NCI-H446 (cell line): ENCODE data around the gene ID3.
A peak's percentile ranks its signal among the peaks of the same experiment; 100 is the strongest.
"Not testable (repeated sequence)": the region's sequence is repeated elsewhere in the genome, so short reads cannot be mapped to it uniquely, and the experiment has no call there.

Experiments
- DNase-seq, 2 experiments: peaks; one replicate each; lab custom pipeline; 2025; lab: John Stamatoyannopoulos, UW

The ID3 gene

DNA sequence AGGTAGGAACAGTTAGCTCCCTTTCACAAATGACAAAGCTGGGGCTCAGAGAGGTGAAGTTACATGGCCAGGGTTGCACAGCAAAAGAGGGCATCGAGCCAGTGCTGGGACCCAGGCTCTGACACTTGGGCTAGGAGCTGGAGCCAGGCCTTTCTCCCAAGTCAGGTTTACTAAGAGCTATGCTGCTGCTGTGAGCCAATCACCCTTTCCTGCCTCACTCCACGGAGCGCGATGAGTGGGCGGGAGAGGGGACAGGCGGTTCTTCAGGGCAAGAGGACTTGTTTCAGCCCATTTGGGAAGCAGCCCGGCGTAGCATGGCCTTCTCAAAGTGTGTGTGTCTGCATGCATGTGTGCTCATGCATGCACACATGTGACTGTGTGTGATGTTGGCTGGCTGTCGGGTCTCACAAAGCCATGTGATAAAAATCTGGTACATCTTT is 10.6 kb downstream of the ID3 start:
- DNase-seq, result peak in 1 of 2 experiments; percentile 43

DNA sequence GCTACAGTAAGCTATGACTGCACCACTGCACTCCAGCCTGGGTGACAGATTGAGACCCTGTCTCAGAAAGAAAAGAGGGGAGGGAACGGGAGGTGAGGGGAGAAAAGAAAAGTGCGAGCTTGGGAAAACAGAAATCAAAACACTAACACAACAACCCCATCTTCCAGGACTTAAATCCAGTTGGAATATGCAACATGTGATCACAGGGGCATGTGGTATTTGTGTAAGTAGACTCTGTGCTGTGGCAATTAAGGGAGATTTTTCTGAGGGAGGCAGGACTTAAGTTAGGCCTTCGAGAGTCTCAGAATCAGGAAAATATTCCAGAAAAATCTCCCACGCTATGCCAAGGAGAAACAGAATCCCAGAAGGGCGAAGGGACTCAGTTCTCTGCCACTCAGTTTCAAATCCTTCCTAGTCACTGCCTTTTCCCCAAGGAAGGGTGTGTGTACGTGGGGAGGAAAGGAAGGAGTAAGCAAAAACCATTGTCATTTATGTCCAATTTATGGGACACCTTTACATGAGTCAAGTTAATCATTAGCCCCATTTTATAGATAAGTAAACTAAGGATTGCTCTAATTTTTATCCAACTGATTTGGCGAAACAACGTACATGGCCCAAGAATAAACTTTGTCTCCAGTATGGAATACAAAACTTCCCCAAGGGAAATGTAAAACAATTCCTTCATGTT is 12.3 kb downstream of the ID3 start:
- no peak for DNase-seq

DNA sequence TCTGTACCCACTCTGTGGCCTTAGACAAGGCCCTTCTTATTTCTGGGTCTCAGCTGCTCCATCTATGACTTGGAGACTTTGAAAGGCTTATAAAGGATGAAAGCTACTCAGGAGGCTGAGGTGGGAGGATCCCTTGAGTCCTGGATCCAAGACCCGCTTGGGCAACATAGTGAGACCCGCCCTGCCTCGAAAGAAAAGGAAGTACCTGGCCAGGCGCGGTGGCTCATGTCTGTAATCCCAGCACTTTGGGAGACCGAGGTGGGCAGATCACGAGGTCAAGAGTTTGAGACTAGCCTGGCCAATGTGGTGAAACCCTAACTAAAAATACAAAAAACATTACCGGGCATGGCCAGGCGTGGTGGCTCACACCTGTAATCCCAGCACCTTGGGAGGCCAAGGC is 13.4 kb downstream of the ID3 start:
- DNase-seq, result no peak

DNA sequence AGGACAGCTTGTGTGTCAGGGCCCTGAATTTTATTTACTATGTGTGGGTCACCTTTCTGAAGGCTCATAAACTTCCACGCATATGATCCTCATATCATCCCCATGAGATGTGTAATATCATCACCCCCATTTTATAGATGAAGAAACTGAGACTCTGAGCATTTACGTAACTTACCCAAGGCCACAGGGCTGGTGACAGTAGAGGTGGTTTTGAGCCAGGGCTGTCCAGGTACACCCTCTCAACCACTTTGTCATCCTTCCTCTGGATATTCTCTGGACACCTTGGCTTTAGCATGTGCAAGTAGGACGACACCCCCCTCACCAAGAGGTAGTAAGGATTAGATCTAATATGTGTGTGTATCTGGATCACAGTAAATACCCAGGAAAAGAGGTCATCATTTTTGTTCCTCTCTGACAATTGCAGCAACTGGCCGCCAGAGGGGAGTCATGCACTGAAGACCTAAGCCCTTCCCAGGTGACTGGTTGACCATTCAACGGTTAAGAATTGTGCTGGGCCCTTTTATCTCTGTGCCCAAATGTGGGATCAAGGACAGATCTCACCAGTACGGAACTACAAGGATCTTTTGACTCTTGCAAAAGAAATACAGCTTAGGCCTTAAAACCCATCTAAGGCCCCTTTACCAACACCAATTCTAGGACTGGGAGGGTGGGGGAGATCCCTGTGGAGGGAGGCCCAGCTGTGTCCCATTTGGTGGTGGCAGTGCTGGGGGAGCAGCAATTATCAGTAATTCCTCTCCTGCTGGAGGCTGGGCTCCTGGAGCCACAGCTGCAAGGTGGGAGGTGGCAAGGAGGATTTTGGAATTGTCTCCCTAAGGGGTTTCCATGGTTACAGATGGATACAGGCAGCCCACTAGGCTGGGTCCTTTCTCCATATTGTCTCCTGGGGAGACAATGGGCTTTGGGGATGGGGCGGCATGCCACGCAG is 14.6 kb downstream of the ID3 start:
- peak; percentile 80 to 89 for DNase-seq

DNA sequence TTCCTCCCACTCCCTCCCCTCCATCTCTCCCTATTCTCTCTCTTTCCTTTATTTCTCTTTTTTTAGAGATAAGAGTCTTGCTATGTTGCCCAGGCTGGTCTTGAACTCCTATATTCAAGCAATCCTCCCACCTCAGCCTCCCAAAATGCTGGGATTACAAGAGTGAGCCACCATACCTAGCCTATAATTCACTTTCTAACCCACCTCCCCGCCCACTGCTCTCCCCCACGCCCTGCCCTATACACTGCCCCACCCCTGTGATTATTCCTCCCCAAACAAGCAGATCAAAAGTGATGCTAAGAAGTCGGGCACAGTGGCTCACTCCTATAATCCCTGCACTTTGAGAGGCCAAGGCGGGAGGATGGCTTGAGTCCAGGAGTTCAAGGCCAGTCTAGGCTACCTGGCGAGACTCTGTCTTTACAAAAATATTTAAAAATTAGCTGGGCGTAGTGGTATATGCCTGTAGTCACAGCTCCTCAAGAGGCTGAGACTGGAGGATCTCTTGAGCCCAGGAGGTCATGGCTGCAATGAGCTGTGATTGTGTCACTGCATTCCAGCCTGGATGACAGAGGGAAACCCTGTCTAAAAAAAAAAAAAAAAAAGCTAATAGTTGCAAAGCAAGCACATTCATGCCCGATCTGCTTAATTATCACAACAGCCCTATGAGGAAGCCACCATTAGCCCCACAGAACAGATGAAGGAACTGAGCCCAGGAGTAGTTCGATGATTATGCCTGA is 15.4 kb downstream of the ID3 start:
- no peak for DNase-seq

- DNase-seq, result not testable (repeated sequence)
Observed at GRCh38 chr1:23542940-23543339, 16.4 kb downstream of the ID3 start.

GRCh38 chr1:23539698-23540266 is 19.5 kb downstream of the ID3 start:
- DNase-seq, result peak; percentile 89 to 97

DNA sequence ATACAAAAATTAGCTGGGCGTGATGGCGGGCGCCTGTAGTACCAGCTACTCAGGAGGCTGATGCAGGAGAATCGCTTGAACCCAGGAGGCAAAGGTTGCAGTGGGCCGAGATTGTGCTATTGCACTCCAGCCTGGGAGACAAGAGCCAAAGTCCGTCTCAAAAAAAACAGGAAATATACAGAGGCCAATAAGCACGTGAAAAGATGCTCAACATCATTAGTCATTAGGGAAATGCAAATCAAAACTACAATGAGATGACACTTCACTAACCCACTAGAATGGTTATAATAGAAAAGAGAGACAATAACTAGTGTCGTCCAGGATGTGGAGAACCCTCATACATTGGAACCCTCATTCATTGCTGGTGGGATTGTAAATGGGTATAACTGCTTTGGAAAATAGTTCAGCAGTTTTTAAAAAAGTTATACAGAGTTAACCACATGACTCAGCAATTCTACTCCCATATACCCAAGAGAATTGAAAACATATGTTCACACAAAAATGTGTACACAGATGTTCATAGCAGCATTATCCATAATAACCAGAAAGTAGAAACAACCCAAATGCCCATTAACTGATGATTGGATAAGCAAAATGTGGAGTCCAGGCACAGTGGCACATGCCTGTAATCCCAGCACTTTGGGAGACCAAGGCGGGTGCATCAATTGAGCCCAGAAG is 21.9 kb downstream of the ID3 start:
- DNase-seq, result no peak

- DNase-seq, result no peak
Observed at GRCh38 chr1:23533246-23534023, 25.9 kb downstream of the ID3 start.

GRCh38 chr1:23531562-23532094 is 27.7 kb downstream of the ID3 start:
- no peak for DNase-seq

DNA sequence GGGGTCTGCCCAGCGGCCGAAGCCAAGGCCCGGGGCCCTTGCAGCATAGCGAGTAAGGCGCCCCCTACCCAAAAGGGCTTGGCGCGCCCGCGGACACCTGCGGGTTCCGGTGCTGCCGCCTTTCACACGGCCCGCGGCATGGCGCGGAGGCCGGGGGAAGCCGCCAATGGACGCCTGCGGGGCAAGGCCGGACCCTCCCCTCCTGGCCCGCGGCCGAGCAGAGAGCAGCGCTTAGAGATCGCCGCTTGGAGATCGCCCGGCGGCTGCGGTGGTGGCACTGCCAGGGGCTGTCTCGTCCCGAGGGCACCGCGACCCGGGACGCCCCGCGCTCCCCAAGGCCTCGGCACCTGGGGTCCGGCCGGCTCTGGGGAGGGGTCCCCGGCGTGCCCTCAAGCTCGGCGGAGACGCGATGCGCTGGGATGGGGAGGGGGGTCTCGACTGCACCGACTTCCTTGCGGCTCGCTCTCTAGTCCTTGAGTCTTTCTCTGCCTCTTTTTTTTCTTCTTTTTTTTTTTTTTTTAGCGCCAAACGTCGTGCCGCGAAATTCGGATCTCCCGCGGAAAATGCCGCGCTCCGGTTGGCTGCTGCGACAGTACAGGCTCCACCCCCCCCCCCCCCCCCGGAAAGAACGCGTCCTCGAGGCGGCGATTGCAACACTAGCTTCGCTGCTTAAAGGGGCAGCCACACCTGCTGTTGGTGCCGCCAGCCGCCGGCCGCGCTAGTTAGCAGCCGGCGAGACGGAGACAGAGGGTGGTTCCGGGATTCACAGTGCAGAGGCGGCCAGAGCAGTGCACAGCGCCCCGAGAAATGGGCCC is 28.3 kb downstream of the ID3 start, which contains the start of gene E2F2:
E2F2 (minus strand) TSS at position 487 of the 815 bp plus-strand sequence; CDS start at position 47, 440 bp downstream.
- peak; percentile 91 to 95 for DNase-seq

DNA sequence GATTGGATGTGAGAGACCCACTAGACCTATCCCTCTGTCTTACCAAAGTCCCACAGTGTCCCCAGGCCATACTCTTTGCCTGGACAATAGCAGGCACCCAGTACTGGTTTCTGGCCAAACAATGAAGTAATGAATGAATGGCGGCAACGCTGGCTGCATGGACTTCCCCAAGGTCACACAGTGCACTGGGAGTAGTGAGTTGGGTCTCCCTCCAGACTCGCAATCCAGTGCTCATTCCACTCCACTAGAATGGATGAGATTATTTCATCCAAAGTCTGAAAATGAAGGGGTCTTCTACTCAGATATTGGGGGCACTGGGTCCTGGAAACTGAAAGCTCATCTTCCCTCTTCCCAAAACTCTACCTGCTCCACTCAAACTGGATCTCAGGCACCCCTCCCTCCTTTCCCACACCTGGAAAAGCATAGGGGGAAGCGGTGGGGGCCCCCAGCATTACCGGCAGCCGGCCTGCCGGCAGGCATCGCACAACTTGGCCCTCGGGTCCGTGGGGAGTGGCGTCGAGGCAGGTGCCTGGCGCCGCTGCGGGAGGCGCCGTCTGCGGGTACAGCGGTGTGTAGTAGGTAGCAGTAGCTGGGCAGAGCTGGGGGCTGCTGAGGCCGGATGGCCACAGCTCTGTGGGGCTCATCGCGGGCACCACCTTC is 29.1 kb downstream of the ID3 start:
- DNase-seq, result peak in 1 of 2 experiments; percentile 68

GRCh38 chr1:23529146-23530086 is 29.9 kb downstream of the ID3 start:
- peak; percentile 47 for DNase-seq

GRCh38 chr1:23528250-23528978 is 30.9 kb downstream of the ID3 start:
- DNase-seq, result peak; percentile 91 to 96

GRCh38 chr1:23527900-23528249 is 31.4 kb downstream of the ID3 start:
- DNase-seq, result no peak

DNA sequence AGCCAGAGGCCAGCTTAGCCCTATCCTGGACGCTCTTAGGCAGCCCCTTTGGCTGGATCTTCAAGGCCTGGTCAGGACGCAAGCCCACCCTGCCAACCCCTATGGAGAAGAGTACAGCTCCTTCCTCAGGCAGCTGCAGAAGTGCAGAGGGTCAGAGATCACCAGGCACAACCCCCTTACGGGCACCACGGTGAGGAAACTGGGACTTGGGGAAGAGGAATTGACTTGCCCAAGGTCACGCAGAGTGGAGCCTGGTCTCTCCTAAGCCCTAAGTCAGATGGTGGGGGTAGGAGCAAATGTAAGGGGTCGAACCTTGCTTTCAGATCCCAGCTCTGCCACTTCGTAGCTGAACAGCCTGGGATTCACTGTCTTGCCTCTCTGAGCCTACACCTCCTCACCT is 31.9 kb downstream of the ID3 start:
- no peak for DNase-seq
